H1 (cell line): Measurements from ENCODE around the gene ACSL4.

Experiments
- ATF3 ChIP-seq: IDR thresholded peaks from 2 replicates; pipeline ENCODE4 v1.6.1; 2011; ENCODE audit warnings: low read depth, mild to moderate bottlenecking, low read length; ENCODE audit not compliant: insufficient read depth
- CTCF ChIP-seq, 3 experiments: IDR thresholded peaks; 1 replicate in 2 of 3; 2 replicates in 1 of 3; pipeline versions ENCODE4 v1.5.1 to v1.6.1; 2011; ENCODE audit warnings: low read length in 3 of 3, mild to moderate bottlenecking in 3 of 3, inconsistent platforms in 2 of 3, low read depth in 1 of 3, moderate library complexity in 1 of 3; ENCODE audit not compliant: insufficient read depth in 1 of 3; ENCODE audit errors: control extremely low read depth in 1 of 3
- EZH2 ChIP-seq: fragments of 200-600 bp; sonication (generic); IDR thresholded peaks from 2 replicates; pipeline ENCODE4 v1.7.1; 2012; ENCODE audit warnings: low read depth, mild to moderate bottlenecking, moderate library complexity, low read length, inconsistent platforms; ENCODE audit not compliant: severe bottlenecking
- POLR2A ChIP-seq, 2 experiments: IDR thresholded peaks; 1 replicate in 1 of 2; 2 replicates in 1 of 2; pipeline ENCODE4 v1.6.1; 2011; ENCODE audit warnings: low read depth in 2 of 2, low read length in 2 of 2, mild to moderate bottlenecking in 2 of 2; ENCODE audit errors: control extremely low read depth in 1 of 2
- SIN3A ChIP-seq, 2 experiments: IDR thresholded peaks in 1 of 2; conservative IDR thresholded peaks in 1 of 2; 2 replicates each; pipeline ENCODE4 v1.6.1; 2011 to 2012; ENCODE audit warnings: low read length in 2 of 2, improper control_type of control experiment in 1 of 2, low read depth in 1 of 2, mild to moderate bottlenecking in 1 of 2
- SIRT6 ChIP-seq: IDR thresholded peaks from one replicate; pipeline ENCODE4 v1.7.1; 2012; ENCODE audit warnings: low read length, inconsistent platforms
- SUZ12 ChIP-seq: fragments of 200-600 bp; sonication (generic); IDR thresholded peaks from 2 replicates; pipeline ENCODE4 v1.6.1; 2012; ENCODE audit warnings: mild to moderate bottlenecking, inconsistent platforms, low read length, moderate library complexity, mixed read lengths
- YY1 ChIP-seq: IDR thresholded peaks from 2 replicates; pipeline ENCODE4 v1.6.1; 2011; ENCODE audit warnings: low read depth, mild to moderate bottlenecking, low read length

GRCh38 chrX:109753256-109753655 is 20.2 kb upstream of the ACSL4 start:
- TF ChIP-seq CTCF (IDR thresholded peaks at IDR 0.05; ENCODE audit: control extremely low read depth in 1 of 3, insufficient read depth in 1 of 3, low read depth in 1 of 3, low read length in 3 of 3) (no peak), YY1 (no peak), SIN3A (conservative IDR thresholded peaks at IDR 0.05 in 1 of 2, IDR thresholded peaks at IDR 0.05 in 1 of 2; ENCODE audit: low read depth in 1 of 2, low read length in 2 of 2) (no peak), POLR2A (IDR thresholded peaks at IDR 0.05; ENCODE audit: control extremely low read depth in 1 of 2, low read depth in 2 of 2, low read length in 2 of 2) (no peak), SIRT6 (no peak), EZH2 (no peak), ATF3 (no peak), SUZ12 (no peak)
